ENCODE results near the gene DIPK1B.

DIPK1B gene

DNA sequence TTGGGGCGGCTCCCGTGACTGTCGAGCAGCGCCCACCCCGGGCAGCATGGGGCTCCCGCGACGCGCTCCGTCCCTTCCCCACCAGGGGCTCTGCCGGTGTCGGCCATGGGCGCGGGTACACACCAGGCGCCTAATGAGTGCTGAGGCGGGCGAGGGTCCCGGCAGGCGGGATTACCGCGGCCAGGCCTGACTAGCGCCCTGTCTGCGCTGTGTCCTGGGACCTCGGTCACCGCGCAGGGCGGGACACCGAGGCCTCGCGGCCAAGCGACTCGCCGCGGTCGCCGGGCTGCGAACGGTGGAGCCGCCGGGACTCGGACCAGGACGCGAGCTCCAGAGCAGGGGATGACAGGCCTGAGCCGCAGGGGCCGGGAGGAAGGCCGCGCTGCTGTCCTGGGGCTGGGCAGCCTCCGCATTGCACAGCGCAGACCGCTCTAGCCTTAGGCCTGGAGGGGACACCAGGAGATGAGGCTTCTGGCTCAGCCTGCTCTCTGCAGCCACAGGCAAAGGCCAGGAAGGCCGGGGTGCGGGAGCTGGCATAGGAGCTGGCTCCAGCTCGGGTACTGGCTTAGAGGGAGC is 16.3 kb downstream of the DIPK1B start:
- DNase-seq (ENCODE audit: insufficient read length, low spot score) (no peak), FAIRE-seq (no peak)
- TF ChIP-seq, protein P1, sequence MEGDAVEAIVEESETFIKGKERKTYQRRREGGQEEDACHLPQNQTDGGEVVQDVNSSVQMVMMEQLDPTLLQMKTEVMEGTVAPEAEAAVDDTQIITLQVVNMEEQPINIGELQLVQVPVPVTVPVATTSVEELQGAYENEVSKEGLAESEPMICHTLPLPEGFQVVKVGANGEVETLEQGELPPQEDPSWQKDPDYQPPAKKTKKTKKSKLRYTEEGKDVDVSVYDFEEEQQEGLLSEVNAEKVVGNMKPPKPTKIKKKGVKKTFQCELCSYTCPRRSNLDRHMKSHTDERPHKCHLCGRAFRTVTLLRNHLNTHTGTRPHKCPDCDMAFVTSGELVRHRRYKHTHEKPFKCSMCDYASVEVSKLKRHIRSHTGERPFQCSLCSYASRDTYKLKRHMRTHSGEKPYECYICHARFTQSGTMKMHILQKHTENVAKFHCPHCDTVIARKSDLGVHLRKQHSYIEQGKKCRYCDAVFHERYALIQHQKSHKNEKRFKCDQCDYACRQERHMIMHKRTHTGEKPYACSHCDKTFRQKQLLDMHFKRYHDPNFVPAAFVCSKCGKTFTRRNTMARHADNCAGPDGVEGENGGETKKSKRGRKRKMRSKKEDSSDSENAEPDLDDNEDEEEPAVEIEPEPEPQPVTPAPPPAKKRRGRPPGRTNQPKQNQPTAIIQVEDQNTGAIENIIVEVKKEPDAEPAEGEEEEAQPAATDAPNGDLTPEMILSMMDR (IDR thresholded peaks at IDR 0.05; ENCODE audit: insufficient read depth, missing control alignments): no peak

DNA sequence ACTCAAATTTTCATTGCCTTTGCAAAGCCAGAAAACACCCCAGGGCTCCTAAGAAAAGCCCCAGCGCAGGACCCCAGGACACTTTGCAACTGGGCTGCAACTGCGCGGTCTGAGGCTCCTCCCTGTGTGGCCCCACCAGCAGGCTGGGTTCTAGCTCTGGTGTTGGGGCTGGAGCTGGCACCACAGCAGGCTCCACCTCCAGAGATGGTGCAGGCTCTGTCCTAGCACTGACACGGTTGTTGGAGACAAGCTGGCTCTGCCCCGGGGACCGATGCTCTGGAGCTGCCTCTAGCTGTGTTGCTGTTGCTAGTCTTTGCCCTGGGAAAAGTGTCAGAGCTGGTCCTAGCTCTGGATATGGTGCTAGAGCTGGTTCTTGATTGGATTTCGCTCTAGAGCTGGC is 16.8 kb downstream of the DIPK1B start:
- TF ChIP-seq, protein P1 (IDR thresholded peaks at IDR 0.05; ENCODE audit: insufficient read depth, missing control alignments): no peak
- no peak for DNase-seq (ENCODE audit: insufficient read length, low spot score)
- no peak for FAIRE-seq

DNA sequence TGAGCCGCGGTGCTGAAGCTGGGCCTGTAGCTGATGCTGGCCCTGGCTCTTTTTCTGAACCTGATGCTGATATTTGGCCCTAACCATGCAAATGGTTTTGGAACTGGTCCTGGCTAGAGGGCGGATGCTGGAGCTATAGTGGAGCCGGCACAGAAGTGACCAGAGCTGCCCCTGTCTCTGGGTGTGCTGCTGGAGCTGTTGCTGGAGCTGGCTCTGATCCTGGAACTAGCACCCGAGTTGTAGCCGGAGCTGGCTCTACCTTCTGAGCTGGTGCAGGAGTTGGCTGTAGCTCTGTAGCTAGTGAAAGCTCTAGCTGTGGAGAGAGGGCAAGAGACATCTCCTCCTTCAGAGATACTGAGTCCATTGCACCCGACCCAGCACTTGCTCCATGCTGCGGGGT is 17.6 kb downstream of the DIPK1B start:
- TF ChIP-seq, protein P1 (IDR thresholded peaks at IDR 0.05; ENCODE audit: insufficient read depth, missing control alignments): no peak
- DNase-seq (ENCODE audit: insufficient read length, low spot score): no peak
- no peak for FAIRE-seq

DNA sequence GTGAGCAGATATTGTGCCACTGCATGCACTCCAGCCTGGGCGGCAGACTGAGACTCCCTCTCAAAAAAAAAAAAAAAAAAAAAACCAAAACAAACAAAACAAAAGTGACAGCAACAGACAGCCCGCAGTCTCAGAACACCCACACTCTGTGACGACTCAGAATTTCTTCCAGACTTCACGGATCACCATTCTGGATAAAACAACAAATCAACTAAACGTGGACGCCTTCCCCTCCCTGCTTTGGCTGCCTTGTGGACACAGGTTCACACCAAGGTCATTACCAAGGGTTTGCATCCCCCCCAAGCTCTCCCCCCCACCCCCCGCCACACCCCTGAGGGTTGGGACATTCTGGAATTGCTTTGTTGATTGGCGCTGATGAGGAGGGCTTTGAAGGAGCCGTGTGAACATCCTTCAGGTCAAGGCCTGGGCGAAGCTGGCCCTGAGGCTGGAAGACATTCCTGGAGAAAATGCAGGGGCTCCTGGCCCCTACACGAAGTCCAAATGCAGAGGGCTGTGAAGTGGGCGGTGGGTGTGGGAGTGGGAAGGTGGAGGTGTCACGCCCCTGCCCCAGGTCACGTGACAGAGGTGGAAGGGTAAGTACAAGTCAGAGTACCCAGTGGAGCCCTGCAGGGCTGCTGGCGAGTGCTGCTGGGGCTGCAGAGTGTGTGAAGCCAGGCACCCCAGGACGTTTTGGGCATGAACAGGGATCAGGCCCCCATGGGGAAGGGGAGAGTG is 20.2 kb downstream of the DIPK1B start:
- FAIRE-seq: no peak
- TF ChIP-seq, protein P1 (IDR thresholded peaks at IDR 0.05; ENCODE audit: insufficient read depth, missing control alignments): no peak

DNA sequence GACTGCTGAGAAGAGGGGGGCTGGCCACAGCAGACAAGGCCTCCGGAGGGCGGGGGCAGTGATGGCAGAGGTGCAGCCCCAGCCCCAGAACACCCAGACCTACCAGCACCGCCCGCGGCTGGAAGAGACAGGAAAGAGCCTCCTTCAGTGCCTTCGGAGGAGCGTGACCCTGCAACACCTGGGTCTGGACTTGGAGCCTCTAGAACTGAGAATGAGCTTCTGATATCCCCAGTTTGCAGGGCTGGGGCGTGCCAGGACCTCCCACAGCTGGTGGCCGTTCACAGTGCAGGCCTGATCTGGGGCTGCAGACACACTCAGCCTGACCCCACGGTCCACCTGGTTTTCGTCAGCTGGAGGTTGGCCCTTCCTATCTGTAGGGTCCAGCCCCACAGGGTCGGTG is 21.2 kb downstream of the DIPK1B start:
- DNase-seq (ENCODE audit: insufficient read length, low spot score): no peak

More for the DNA sequence above, 20.2 kb downstream of the DIPK1B start:
- DNase-seq (ENCODE audit: insufficient read length, low spot score): no peak

DNA sequence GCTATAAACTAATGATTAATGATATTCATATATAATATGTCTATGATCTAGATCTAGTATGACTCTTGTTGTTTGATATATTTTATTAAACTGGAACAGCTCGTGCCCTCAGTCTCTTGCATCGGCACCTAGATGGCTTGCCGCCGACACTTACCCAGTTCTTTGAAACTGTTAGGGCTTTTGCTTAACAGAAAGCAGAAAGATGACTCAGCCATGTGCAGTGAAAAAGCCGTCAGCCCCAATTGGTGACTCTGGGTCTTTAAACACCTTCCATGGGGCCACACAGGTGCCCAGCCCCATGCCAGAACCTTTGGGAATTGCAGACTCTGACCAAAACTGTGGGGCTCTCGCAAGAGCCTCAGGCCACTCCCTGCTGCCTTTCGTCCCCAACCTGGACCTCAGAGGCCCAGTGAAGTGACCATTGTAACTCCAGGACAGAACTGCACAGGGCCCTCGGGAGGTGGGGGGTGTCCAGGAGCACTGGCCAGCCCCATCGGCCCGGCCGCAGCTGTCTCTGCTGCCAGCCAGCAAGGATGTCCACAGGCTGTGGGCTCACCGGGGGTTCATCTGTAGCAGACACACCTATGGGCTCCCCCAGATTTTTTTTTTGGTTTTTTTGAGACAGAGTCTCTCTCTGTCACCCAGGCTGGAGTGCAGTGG is 22.6 kb downstream of the DIPK1B start:
- FAIRE-seq (no peak), DNase-seq (ENCODE audit: insufficient read length, low spot score) (no peak)
- TF ChIP-seq, protein P1 (IDR thresholded peaks at IDR 0.05; ENCODE audit: insufficient read depth, missing control alignments): no peak

More for the DNA sequence above, 21.2 kb downstream of the DIPK1B start:
- TF ChIP-seq, protein P1 (IDR thresholded peaks at IDR 0.05; ENCODE audit: insufficient read depth, missing control alignments): no peak
- FAIRE-seq: no peak

Measured in D721Med (cell line).